Left renal cortex interstitium (tissue), 4 donors: Measurements from ENCODE around the gene GTF3A. TPM values are rescaled to one million over a fixed set of nuclear protein-coding genes. Genes with fewer than 3 reads are reported as not detected.

Experiments used
- polyA plus RNA-seq, 4 donors: library from polyadenylated mRNA; unstranded; fragments of 120-200 nt; gene quantifications; one replicate each; pipeline ENCODE4 v1.2.1, GENCODE V29; 2013; ENCODE audit not compliant: insufficient read length in 4 of 4

GTF3A gene
- polyA plus RNA-seq, 4 donors, result 80.7 to 85.3 (median 83.4) TPM

Other genes with a start within 250 kb of the GTF3A start
- gene RPL21, start 173.1 kb upstream of the GTF3A start, polyA plus RNA-seq, result 1,000 to 10,000 TPM in 1 of 4 donors, 100 to 1,000 TPM in 3; 750 to 1,217 (median 830) TPM
- 10 to 100 TPM; 23.6 to 40.0 (median 36.2) TPM for gene RASL11A, start 153.8 kb upstream of the GTF3A start, polyA plus RNA-seq
- gene MTIF3, start 25.9 kb downstream of the GTF3A start, polyA plus RNA-seq, result 10 to 100 TPM; 67.2 to 90.8 (median 78.7) TPM
- gene LNX2, start 195.9 kb downstream of the GTF3A start, polyA plus RNA-seq, result 10 to 100 TPM; 11.2 to 13.5 (median 12.0) TPM
- 100 to 1,000 TPM; 111 to 156 (median 134) TPM for gene POLR1D, start 197.3 kb downstream of the GTF3A start, polyA plus RNA-seq